GF-D8 (cell line): ENCODE results near the gene YIPF2.
A peak's percentile ranks its signal among the peaks of the same experiment; 100 is the strongest.
"Not testable (repeated sequence)": the region's sequence is repeated elsewhere in the genome, so short reads cannot be mapped to it uniquely, and the experiment has no call there.

Experiments
- DNase-seq: peaks from one replicate; lab custom pipeline; 2025; lab: John Stamatoyannopoulos, UW

The YIPF2 gene

DNA sequence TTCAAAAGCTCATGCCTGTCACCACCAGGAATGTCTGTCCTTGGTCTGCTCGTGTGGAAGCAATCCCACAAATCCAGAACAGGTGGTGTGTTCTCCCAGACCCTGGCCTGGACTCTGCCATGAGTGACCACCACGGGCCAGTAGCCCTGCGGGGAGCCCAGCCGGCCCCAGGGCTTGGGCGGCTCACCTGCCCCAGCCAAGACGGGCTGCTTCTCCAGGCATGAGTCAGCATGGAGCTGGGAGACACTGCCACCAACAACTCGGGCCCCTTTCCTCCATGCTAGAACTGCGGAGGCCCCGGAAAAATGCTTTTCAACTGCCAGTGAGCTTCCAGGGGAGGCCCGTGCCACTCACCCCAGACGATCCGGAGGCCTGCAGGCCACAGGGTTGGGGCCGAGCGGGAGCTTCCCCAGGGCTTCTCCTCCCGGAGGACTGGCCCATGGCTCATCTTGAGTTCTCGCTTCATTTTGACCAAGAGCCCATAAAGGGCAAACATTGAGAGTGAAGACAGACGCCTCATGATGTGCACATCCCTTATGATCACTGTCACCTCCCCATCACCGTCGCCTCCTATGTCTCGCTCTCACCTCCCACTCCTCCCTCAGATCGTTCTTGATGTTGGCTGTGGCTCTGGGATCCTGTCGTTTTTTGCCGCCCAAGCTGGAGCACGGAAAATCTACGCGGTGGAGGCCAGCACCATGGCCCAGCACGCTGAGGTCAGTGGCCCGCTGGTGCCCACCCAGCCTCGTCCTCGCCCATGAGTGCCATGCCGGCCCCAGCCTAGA, 16.7 kb downstream of the YIPF2 start:
- no peak for DNase-seq

DNA sequence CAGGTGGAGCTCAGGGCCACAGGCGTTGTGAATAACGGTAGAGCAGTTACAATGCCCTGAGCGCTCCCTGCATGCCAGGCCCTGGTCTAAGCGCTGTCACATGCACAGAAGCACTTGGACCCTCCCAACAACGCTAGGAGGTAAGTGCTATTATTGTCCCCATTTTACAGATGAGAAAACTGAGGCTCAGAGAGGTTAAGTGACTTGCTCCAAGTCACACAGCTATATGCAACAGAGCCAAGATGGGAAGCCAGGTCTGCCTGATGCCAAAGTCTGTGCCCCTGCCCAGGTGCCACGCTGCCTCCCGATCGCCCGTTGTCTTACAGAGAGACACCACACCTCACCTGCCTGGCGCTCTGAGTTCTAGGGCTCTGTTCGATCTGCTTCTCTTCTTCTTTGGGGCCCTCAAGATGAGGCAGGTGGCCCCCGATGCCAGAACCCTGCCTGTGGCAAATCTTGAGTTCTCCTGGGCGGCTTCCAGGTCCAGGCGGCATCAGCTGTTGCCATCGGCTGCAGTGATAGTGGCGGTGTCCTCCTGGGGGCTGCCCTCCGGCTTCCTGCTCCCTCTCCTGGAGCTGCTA, 20.0 kb downstream of the YIPF2 start:
- DNase-seq, result no peak

DNA sequence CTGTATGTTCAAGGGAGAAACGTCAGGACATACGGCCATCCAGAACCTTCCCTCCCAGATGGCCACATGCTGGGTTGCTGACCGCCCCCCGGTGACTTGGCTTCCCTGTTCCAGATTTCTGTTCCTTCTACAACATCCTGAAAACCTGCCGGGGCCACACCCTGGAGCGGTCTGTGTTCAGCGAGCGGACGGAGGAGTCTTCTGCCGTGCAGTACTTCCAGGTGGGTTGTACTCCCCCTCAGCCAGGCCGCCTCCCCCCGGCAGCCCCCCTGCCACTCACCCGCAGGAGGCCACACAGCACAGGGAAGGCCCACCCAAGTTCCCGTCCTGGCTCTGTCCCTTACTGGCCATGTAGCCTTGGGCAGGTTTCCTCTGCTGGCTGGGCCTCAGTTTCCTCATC, 20.5 kb downstream of the YIPF2 start:
- DNase-seq, result no peak

DNA sequence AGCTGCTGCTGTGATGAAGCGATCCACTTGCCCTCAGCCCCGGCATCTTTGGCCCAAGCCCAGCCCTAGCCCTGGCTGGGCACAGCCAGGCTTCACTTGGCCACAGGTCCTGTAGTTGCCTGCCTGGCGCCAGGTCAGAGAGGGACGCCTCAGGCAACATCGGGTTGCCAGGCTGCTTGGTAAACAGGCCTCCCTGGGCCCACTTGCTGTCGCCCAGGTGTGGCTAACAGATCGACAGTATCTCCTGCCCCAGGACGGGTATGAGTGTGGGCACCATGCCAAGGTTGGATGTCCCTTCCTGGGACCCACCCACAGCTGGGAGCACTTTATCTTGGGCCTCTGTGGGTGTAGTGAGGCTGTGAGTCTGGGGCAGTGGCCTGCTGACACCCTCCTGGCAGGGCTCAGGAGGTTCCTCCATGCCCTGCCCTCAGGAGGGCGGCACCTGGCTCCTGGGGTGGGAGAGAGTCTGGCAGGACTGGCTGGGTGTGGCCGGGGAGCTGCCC, 29.2 kb downstream of the YIPF2 start:
- DNase-seq, result no peak

DNA sequence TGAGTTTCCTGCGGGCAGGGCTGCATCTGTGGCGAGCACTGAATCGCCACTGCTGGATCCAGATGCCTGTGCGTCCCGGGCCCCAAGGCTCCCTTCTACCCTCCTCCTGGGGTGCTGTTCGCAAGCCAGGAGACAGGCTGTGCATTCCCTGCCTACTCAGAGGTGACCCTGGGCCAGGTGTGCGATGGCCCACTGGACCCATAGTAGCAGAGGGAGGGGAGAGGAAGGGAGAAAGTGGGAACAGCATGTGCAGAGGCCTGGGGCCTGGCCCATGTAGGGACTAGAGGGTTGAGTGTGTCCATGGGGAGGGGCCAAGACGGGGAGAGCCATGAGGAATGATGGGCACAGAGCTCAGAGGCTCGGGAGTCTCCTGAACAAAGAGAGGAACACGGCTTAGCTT, 29.8 kb downstream of the YIPF2 start:
- DNase-seq, result no peak

DNA sequence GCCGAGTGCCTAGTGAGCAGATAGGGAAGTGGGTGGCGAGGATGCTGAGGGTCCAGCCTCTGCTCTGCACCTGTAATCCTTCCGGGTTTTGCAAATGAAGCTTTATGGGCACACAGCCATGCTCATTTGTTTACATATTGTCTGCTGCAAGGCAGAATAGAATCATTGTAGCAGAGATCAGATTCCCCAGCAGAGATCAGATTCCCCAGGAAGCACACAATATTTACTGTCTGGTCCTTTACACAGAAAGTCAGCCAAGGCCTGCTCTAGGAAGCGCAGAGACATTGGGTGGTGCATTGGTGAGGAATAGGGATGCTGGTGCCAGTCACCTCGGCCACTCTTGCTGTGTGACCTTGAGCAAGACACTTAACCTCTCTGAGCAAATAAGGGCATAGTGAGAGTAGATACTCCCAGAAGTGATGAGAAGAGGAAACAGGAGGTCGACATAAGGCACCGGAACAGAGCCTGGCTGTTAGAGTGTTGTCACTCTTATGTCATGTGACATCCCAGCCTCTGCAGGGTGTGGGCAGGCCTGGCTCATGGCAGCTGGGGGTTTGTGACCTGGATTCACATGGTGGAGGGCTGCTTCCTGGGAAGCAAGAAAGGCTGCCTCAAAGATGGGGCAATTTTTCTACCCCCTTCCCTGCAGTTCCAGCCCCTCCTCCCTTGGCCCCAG, 31.4 kb downstream of the YIPF2 start:
- DNase-seq, result peak; percentile 9

DNA sequence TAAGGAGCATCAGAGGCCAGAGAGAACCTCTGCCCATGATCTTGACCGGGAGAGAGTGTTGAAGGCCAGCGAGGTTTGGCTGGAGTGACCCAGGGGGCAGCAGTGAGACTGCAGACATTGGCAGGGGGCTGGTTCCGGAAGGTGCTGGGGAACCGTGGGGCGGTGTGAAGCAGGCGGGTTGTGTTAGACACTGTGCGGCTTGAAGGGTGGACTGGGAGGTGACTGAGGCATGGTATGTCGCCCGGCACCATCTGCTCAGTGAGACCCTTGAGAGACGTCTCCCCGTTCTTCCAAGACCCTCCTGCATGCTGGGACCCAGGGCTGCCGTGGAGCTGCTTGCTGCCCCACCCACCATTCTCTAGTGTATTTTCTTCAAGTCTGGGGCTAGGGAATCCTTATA, 32.5 kb downstream of the YIPF2 start:
- DNase-seq, result no peak

DNA sequence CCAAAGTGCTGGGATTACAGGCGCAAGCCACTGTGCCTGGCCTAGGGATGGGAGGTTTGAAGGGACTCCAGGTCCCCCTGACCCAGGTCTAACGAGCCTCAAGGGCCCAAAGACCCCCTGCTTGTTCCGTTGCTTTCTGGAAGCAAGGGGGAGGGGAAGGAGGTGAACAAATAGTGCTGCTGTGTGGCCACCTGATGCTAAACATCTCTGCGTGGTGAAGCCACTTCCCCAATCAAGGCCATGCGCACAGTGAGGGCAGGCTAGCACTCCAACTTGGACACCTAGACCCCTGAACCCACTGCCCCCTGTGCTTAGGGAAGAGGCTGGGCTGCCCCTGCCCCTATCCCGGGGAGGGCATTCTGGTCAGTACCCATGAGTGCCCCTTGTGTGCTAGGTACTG, 33.1 kb downstream of the YIPF2 start:
- DNase-seq, result no peak

DNA sequence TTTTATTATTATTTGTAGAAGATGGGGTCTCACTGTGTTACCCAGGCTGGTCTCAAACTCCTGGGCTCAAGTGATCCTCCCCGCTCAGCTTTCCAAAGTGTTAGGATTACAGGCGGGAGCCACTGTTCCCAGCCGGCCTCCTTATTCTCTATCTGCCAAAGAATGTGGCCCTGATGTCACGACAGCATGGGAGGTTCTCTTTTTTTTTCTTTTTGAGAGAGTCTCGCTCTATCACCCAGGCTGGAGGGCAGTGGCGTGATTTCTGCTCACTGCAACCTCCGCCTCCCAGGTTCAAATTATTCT, 33.6 kb downstream of the YIPF2 start:
- no peak for DNase-seq

DNA sequence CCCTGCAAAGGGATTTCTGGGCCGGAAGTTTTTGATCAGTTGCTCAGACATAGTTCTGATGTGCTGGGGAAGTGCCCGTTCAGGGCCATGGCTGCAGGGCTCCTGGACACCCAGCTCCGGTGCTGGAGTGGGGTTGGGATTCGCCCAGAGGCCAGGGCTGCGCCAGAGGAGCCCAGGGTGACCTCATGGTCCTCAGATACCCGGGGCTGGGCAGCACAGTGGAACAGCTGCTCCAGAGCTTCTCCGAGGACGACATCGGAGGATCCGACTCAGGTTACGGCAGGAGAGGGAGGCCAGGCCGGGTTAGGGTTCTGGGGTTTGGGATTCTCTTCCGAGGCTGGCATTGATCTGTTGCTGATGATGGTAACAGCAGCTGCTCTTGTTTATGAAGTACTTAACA, 36.2 kb downstream of the YIPF2 start:
- DNase-seq, result no peak

DNA sequence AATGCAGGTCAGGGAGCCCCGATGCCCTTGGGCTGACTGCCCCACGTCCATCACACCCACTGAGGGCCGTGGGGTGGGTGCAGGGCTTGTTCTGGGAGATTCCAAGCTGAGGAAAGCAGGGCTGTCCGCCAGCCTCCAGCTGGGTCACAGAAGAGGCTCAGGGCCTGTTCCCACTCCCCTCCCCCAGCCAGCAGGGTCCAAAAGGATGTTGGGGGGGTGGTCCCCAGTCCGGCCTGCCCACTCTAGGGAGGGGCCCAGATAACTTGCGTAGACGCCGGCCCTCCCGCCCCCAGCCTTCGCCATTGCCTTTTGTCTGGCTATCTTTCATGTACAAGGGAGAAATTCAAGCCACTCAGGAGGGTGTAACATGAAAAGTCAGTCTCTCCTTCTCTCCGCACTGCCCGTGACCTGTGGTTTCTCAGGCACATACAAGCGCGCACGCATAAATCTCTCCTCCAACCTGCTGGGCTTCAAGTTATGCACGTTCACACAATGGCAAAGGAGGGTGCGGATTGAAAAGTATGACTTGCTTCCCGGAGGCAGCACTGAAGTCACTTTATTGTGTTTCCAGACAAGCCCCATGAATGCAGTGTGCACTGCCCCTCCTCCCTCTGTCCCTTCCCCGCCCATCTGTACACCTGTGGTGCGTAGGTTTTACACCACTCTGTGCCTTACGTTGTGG, 36.9 kb downstream of the YIPF2 start:
- DNase-seq, result no peak

DNA sequence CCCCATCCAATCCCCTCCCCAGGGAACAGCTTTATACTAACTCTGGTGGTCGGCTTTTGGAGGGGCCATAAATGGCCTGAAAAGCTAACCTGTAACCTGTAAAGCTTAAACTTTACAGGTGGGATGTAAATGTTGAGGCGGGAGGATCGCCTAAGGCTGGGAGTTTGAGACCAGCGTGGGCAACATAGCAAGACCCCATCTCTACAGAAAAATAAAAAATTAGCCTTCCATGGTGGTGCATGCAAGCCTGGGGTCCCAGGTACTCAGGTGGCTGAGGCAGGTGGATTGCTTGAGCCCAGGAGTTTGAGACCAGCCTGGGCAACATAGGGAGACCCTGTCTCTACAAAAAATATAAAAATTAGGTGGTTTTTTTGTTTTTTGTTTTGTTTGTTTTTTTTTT, 38.6 kb downstream of the YIPF2 start:
- no peak for DNase-seq

DNA sequence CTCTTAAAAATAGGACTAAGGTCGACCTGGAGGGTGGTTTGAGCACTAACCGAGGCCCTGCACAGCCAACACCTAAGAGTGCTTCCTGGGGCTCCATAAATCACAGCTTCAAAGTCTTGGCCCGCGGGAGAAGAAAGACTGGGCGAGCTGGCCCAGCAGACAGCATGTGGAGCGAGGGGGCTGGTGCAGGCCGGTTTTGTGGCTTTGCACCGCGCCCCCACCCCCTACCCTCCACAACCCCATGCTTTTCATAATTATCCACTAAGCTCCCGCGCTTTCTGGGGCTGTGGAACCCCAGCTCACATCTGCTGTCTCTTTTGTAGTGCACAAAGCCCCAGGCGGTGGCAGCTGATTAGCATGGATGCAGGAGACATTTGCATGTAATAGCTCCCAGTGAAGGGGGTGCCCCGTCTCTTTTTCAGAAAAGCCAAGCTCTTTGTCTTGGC, 40.0 kb downstream of the YIPF2 start:
- no peak for DNase-seq

DNA sequence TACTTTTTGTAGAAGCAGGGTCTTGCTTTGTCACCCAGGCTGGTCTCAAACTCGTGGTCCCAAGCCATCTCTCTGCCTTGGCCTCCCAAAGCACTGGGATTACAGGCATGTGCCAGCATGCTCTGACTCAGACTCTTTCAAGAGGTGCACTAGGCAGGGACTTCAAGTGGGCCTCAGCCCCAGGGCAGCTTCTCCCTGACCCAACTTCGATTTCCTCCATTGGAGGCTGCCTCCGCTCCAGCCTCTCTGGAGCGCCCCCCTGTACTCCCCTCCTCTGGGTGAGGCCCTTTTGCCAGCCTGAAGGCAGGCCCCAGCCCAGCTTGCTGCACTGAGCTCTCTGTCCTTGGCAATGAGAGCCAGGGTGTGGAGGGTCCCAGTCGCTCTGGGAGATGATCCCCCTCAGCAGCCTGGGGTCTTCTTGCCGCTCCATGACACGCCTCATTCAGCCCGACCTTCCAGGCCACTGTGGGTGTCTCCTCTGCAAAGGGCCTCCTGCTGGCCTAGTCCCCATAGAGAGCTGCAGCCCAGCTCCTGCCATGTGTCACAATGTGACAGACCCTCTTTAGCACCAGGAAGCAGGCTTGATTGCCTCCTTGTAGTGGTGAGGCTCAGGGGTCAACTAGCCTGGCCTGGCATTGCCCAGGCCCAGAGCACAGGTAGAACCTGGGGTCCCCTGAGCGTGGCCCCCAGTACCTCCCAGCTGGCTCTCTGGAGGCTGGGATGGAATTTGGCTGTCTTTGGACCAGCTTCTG, 40.6 kb downstream of the YIPF2 start:
- no peak for DNase-seq

DNA sequence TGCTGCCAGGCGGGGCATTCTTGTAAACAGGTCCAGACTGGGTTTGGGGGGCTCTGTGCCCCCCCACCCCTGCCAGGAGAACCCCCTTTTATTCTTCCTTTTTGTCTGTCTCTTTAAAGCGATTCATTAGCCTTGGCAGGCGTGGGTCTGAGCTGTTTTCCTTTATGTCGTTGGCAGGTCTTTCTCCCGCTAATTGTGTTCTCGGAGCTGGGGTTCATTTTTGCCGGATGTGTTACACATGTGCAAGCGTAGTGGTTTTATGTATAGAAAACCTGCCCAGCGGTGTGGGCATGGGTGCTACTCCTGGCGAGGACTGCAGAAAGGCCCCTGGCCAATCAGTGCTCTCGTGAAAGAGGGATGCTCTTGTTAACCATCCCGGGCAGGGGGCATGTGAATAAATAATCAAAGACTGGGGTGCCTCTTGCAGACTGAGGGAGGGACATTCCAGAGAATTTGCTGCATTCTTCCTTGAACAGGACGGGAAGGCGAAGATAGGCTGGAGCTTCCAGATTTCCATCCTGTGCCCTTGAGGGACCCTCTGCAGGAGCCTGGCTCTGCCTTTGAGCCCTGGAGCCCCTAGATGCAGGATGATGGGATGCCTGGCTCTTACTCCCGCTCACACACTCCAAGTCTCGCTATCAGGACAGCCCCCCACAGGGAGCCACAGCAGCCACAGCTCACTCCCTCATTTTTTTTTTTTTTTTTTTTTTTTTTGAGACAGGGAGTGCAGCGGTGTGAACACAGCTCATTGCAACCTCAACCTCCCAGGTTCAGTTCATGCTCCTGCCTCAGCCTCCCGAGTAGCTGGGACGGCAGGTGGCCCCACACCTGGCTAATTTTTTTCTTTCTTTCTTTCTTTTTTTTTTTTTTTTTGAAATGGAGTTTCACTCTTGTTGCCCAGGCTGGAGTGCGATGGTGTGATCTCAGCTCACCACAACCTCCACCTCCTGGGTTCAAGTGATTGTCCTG, 43.0 kb downstream of the YIPF2 start:
- no peak for DNase-seq

DNA sequence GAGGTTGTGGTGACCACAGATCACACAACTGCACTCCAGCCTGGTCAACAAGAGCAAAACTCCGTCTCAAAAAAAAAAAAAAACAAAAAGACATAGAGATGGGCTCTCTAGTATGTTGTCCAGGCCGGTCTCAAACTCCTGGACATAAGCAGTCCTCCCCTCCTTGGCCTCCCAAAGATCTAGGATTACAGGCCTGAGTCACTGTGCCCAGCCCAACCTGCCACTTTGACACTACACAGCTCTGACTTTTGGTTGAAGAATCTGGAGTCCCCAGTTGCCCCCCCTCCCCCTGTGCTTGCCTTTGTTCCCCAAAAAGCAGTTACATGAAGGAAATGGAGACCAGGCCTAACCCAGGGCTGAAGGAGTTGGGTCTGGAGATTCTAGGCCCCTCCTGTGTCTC, 44.2 kb downstream of the YIPF2 start:
- DNase-seq, result no peak

DNA sequence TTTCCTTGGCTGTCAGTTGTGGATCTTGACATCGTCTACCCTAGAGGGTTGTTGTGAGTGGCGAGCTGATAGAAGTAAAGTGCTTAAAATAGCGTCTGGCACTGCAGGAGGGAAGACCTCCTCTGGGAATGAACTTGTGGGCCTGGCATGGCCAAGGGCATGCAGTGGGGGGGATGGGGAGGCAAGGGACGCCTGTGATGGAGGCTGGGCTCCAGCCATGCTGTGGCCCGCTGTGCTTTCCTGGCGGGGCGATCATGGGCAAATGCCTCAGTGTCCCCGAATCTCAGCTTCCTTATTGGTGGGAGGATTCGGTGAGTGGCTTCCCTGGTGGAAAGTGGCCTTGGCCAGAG, 46.4 kb downstream of the YIPF2 start:
- DNase-seq, result no peak

DNA sequence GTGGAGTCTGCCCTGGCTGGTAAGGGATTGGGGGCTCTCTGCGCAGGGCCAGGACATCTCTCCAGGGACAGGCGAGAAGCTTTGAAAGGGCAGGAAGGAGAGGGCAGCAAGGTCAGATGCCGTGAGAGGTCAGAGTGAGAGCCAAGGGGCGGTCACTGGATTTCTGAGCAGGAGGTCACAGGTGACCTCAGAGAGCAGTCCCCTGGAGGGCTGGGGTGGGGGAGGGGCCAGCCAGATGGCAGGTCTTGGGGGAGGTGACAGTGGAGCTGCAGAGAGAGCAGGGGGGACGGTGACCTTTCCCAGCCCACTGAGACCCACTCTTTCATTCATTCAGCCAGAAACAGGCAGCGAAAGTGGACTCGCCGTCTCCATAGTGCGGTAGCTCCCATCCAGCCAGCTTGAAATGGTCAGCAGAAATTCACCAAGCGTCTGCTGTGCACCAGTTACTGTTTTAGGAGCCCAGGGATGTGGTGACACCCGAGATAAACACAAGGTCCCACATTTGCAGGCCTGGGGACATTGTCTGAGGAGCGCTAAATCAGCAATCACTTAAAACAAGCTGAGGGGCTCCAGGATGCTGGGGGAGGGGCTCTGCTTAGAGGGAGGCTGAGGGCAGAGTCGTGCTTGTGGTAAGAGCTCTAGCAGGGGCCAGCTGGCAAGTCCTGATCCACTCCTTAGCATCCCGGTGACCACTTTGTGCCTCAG, 46.9 kb downstream of the YIPF2 start:
- DNase-seq, result no peak

DNA sequence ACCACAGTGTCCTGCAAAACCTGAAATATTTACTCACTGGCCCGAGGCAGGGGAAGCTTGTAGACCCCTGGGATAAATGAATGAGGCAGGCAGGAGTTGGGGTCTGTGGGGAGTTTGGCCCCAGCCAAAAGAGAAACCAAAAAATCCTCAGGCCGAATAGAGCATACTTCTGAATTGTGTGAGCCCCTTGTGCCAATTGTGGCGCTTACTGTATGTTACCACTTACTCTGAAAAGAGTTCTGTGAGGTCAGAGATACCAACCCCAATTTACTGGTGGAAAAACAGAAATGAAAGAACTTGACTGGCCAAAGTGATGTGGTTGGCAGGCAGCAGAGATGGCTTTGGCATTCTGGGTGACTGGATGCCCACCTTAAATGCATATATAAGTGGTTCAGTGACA, 50.2 kb downstream of the YIPF2 start:
- no peak for DNase-seq

DNA sequence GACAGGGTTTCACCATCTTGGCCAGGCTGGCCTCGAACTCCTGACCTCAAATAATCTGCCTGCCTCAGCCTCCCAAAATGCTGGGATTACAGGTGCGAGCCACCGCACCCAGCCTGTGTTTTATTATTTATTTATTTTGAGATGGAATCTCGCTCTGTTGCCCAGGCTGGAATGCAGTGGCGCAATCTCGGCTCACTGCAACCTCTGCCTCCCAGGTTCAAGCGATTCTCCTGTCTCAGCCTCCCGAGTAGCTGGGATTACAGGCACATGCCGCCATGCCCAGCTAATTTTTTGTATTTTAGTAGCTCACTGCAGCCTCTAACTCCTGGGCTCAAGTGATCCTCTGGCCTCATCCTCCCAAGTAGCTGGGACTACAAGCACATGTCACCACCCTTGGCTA, 50.8 kb downstream of the YIPF2 start:
- not testable (repeated sequence) for DNase-seq
